AG09309 (cell line): Measurements from ENCODE around the gene GAREM1.

Experiments used
- DNase-seq: peaks from one replicate; pipeline ENCODE4 v3.0.0-alpha.2; 2010; ENCODE audit warnings: low read depth
- H3K4me3 ChIP-seq: 2 replicates; pipeline ENCODE4 v1.5.1; 2011; ENCODE audit warnings: mild to moderate bottlenecking, low read depth, low read length, moderate library complexity; ENCODE audit not compliant: control insufficient read depth
- TF ChIP-seq, protein P1 (sequence below): IDR thresholded peaks from 2 replicates; pipeline ENCODE4 v1.5.1; 2011; ENCODE audit warnings: mild to moderate bottlenecking, low read depth, low read length, inconsistent platforms; ENCODE audit not compliant: insufficient read depth, control insufficient read depth; ENCODE audit errors: missing control alignments

The GAREM1 gene

DNA sequence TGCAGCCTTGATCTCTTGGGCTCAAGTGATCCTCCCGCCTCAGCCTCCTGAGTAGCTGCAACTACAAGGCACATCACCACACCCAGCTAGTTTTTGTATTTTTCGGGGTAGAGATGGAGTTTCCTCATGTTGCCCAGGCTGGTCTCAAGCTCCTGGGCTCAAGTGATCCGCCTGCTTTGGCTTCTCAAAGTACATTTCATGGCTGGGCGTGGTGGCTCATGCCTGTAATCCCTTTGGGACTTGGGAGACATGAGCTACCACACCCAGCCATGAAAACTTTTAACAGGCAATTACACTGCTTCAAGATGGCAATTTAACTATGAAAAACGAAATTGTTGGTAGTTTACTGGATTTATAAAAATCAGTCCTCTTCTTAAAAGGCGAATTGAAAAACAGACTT, 211.1 kb downstream of the GAREM1 start:
- DNase-seq: no peak
- H3K4me3 ChIP-seq: no peak overlapping the region
- TF ChIP-seq, protein P1, sequence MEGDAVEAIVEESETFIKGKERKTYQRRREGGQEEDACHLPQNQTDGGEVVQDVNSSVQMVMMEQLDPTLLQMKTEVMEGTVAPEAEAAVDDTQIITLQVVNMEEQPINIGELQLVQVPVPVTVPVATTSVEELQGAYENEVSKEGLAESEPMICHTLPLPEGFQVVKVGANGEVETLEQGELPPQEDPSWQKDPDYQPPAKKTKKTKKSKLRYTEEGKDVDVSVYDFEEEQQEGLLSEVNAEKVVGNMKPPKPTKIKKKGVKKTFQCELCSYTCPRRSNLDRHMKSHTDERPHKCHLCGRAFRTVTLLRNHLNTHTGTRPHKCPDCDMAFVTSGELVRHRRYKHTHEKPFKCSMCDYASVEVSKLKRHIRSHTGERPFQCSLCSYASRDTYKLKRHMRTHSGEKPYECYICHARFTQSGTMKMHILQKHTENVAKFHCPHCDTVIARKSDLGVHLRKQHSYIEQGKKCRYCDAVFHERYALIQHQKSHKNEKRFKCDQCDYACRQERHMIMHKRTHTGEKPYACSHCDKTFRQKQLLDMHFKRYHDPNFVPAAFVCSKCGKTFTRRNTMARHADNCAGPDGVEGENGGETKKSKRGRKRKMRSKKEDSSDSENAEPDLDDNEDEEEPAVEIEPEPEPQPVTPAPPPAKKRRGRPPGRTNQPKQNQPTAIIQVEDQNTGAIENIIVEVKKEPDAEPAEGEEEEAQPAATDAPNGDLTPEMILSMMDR: no peak

- TF ChIP-seq, protein P1: no peak
- H3K4me3 ChIP-seq: no peak overlapping the region
- DNase-seq: no peak
Observed at GRCh38 chr18:32258558-32259204, 212.0 kb downstream of the GAREM1 start.

GRCh38 chr18:32258148-32258547, 212.5 kb downstream of the GAREM1 start:
- H3K4me3 ChIP-seq: no peak overlapping the region
- no peak for DNase-seq
- TF ChIP-seq, protein P1: no peak

DNA sequence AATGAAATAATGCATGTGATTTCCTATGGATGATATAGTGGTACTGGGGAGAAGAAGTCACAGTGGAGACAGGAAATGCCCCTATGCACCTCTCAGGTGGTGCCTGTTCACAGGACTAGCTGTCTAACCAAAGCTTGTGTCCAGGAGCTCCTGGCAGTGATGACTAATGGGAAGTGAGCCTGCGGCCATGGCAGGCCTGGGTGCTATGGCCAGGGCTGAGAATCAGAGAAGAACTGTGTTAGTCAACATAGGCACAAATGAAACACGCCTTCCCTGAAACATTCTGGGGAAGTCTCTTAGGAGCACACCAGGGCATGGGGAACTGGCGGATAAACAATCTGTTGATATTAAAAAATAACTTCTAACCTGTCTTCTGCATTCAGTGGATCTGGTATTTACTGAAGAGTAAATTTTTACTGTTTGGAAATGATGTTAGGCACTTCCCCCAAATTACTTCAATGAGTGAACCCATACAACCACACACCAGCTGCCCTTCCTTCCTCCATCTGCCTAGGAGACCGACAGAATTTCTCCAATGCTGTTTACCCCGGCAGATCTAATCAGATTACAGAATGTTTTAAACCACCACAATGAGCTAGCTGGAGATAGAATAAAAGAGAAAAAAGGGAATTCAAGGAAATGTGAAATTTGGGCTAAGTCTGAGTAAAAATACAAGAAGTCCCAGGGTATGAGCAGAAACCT, 213.4 kb downstream of the GAREM1 start:
- TF ChIP-seq, protein P1: no peak
- H3K4me3 ChIP-seq: no peak overlapping the region
- no peak for DNase-seq

DNA sequence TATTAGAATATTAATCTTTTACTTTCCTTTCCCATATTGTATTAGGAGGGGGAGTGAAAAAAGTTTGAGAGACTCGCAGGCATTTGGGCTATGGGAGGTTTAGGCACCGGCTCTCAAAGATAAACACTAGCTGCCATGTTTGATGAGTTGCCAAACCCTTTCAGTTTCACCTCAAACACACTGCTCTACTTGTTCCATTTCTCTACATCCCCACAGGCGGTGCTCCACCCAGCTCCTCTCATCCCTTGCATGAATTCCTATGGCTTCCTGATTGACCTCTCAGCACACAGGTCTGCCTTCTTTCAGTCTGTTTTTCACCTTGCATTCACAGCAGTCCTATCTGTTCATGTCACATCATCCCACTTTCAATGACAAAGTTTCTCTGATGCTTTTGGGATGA, 215.1 kb downstream of the GAREM1 start:
- no peak overlapping the region for H3K4me3 ChIP-seq
- DNase-seq: no peak
- TF ChIP-seq, protein P1: no peak

GRCh38 chr18:32252141-32252860, 218.4 kb downstream of the GAREM1 start:
- DNase-seq: no peak
- TF ChIP-seq, protein P1: no peak
- no peak overlapping the region for H3K4me3 ChIP-seq
